ENCODE measurements around the gene TBC1D22A.

The TBC1D22A gene

DNA sequence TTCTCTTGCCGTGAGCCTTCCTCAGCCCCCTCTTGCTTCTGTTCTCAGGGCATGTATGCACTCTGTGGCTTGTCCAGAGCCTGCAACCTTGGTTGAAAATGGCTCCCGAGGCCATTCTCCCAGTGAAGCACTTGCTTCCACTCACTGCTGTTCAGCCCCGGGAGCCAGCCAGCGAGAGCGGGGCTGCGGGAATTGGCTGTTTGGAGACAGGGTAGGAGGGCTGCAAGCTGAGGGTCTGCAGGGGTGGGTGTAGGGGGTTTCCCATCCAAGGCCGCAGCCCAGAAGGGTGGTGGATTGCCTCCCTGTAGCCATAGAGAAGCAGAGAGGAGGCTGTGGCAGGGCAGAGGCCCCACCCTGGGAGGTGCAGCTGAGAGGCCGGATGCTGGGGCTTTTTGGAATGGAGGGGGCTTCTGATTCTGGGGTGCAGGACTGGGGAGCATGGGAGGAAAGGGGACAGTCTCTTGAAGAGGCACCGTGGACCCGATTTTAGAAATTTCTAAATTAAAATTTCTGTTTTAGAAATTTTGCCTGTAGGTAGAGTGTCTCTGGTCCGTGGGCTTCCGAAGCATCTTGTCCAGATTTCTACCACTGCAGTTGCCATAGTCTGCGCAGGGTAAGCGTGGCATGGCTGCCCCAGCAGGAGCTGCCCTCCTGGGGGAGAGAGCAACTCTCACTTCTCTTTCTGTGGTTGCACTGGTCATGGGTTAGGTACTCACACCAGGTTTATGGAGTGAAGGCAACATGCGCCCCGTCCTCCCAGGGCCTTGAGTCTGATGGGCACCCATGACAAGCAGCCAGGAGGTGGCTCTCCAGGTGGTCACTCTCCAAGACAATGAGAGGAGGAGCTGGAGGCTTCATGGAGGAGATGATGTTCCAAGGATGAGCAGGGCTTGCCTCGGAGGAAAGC, 100.2 kb downstream of the TBC1D22A start:
- Histone ChIP-seq H2AFZ (ENCODE audit: low read length) (no peak overlapping the region), H3K9me2 (replicated peaks; ENCODE audit: insufficient read depth, low read length) (no peaks in the 10 kb centered on the region), H3K79me2 (ENCODE audit: low read length) (peaks cover 25% of the 10 kb centered on the region), H3F3A (ENCODE audit: insufficient read depth, low read length) (no peaks in the 10 kb centered on the region), H3K4me3 (ENCODE audit: low read length) (no peak overlapping the region), H3K4me2 (ENCODE audit: low read depth, low read length) (no peak overlapping the region), H3K9me3 (replicated peaks; ENCODE audit: insufficient read depth, low read length) (no peaks in the 10 kb centered on the region), H3K4me1 (ENCODE audit: low read length) (no peaks in the 10 kb centered on the region), H3K27ac (ENCODE audit: low read length) (no peak overlapping the region), H3K36me3 (replicated peaks; ENCODE audit: insufficient read depth, low read length) (no peaks in the 10 kb centered on the region), H4K20me1 (ENCODE audit: insufficient read depth, low read length) (no peaks in the 10 kb centered on the region), H3K27me3 (replicated peaks; ENCODE audit: insufficient read depth, low read length) (no peaks in the 10 kb centered on the region), H3K9ac (ENCODE audit: low read length) (no peak overlapping the region)
- DNase-seq = no peak
- TF ChIP-seq EZH2phosphoT487 (IDR thresholded peaks at IDR 0.05; ENCODE audit: low read length) = no peak
- TF ChIP-seq EZH2 (optimal IDR thresholded peaks at IDR 0.05; ENCODE audit: low read depth, low read length) = no peak
- TF ChIP-seq, protein P1, sequence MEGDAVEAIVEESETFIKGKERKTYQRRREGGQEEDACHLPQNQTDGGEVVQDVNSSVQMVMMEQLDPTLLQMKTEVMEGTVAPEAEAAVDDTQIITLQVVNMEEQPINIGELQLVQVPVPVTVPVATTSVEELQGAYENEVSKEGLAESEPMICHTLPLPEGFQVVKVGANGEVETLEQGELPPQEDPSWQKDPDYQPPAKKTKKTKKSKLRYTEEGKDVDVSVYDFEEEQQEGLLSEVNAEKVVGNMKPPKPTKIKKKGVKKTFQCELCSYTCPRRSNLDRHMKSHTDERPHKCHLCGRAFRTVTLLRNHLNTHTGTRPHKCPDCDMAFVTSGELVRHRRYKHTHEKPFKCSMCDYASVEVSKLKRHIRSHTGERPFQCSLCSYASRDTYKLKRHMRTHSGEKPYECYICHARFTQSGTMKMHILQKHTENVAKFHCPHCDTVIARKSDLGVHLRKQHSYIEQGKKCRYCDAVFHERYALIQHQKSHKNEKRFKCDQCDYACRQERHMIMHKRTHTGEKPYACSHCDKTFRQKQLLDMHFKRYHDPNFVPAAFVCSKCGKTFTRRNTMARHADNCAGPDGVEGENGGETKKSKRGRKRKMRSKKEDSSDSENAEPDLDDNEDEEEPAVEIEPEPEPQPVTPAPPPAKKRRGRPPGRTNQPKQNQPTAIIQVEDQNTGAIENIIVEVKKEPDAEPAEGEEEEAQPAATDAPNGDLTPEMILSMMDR (IDR thresholded peaks at IDR 0.05; ENCODE audit: low read length) = no peak

DNA sequence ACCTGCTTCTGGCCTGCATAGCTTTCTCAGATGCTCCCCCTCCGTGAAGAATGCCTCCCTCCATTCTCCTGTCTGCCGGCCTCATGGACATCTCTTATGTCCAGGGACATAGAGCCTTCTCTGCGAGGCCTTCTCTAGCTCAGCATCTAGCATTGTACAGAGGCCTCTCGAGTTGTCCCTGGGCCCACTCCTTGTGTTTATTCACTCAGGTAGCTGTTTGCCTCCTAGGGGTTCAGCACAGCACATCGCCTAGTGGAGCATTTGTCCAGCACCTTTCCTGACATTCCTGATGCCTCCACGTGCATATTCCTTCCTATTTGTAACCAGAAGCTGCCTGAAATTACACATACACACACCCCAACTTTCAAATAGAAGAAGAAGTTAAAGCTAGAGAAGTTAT, 101.3 kb downstream of the TBC1D22A start:
- H3K4me1 ChIP-seq (ENCODE audit: low read length) = no peaks in the 10 kb centered on the region
- H3K27ac ChIP-seq (ENCODE audit: low read length) = no peak overlapping the region
- no peaks in the 10 kb centered on the region for H3K27me3 ChIP-seq (replicated peaks; ENCODE audit: insufficient read depth, low read length)
- H3K79me2 ChIP-seq (ENCODE audit: low read length) = peaks cover 25% of the 10 kb centered on the region; the same call in 1 of the 2 replicates
- H4K20me1 ChIP-seq (ENCODE audit: insufficient read depth, low read length) = no peaks in the 10 kb centered on the region
- H3K9me3 ChIP-seq (replicated peaks; ENCODE audit: insufficient read depth, low read length) = no peaks in the 10 kb centered on the region
- H2AFZ ChIP-seq (ENCODE audit: low read length) = no peak overlapping the region
- no peaks in the 10 kb centered on the region for H3F3A ChIP-seq (ENCODE audit: insufficient read depth, low read length)
- H3K4me3 ChIP-seq (ENCODE audit: low read length) = no peak overlapping the region
- H3K9ac ChIP-seq (ENCODE audit: low read length) = no peak overlapping the region
- H3K4me2 ChIP-seq (ENCODE audit: low read depth, low read length) = no peak overlapping the region
- no peaks in the 10 kb centered on the region for H3K9me2 ChIP-seq (replicated peaks; ENCODE audit: insufficient read depth, low read length)
- TF ChIP-seq EZH2 (optimal IDR thresholded peaks at IDR 0.05; ENCODE audit: low read depth, low read length) (no peak), EZH2phosphoT487 (IDR thresholded peaks at IDR 0.05; ENCODE audit: low read length) (no peak)
- TF ChIP-seq, protein P1 (IDR thresholded peaks at IDR 0.05; ENCODE audit: low read length) = no peak
- no peak for DNase-seq
- no peaks in the 10 kb centered on the region for H3K36me3 ChIP-seq (replicated peaks; ENCODE audit: insufficient read depth, low read length)

DNA sequence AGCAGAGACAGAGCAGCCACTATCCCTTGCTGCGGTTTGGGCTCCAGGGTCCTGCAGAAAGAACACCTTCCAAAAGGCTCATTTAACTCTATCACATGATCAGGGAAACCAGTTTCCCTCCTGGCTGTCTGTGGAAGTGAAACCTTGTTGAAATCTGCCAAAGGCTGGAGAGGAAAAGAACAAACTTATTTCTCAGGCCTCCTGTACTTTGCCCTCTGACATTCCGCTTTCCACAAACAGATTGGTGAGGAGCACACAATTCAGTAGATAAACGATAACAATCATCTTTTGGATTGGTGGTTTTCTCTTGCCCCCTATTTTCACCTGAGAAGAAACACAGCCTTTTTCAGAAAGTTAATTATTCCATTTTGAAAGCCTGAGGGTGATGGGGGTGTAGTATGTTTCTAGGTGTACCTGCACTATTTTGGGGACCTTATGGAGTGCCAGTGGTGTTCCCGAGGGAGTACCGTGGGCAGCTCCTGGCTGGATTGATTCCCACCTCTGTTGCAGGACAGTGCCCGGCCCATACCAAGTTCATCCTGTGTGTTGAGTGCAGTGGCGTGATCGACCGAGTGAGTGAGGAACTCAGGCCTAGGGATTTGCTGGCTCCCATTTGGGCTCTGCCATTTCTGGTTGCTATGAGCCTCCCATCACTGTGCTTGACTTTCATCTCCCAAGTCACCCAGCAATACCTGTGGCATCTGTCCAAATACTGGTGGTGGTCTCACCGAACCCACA, 102.0 kb downstream of the TBC1D22A start:
- Histone ChIP-seq H3K9me2 (replicated peaks; ENCODE audit: insufficient read depth, low read length) (no peaks in the 10 kb centered on the region), H3K4me1 (ENCODE audit: low read length) (no peaks in the 10 kb centered on the region), H2AFZ (ENCODE audit: low read length) (no peak overlapping the region), H4K20me1 (ENCODE audit: insufficient read depth, low read length) (no peaks in the 10 kb centered on the region; the same call in 1 of the 2 replicates), H3K27ac (ENCODE audit: low read length) (no peak overlapping the region), H3K79me2 (ENCODE audit: low read length) (peaks cover 32% of the 10 kb centered on the region), H3F3A (ENCODE audit: insufficient read depth, low read length) (no peaks in the 10 kb centered on the region), H3K9ac (ENCODE audit: low read length) (no peak overlapping the region), H3K4me3 (ENCODE audit: low read length) (no peak overlapping the region), H3K27me3 (replicated peaks; ENCODE audit: insufficient read depth, low read length) (no peaks in the 10 kb centered on the region), H3K36me3 (replicated peaks; ENCODE audit: insufficient read depth, low read length) (no peaks in the 10 kb centered on the region), H3K9me3 (replicated peaks; ENCODE audit: insufficient read depth, low read length) (no peaks in the 10 kb centered on the region), H3K4me2 (ENCODE audit: low read depth, low read length) (no peak overlapping the region)
- TF ChIP-seq EZH2 (optimal IDR thresholded peaks at IDR 0.05; ENCODE audit: low read depth, low read length) (no peak), EZH2phosphoT487 (IDR thresholded peaks at IDR 0.05; ENCODE audit: low read length) (no peak)
- TF ChIP-seq, protein P1 (IDR thresholded peaks at IDR 0.05; ENCODE audit: low read length) = no peak
- DNase-seq = no peak
